GM21576 (cell line): ENCODE measurements around the gene COL1A1.

Experiments
- ATAC-seq: cut with Tn5 transposase; IDR thresholded peaks from one replicate; pipeline ENCODE4 v1.9.1; 2021; ENCODE audit warnings: mild to moderate bottlenecking, moderate library complexity; ENCODE audit not compliant: unreplicated experiment

Gene COL1A1

GRCh38 chr17:50173335-50173941 is 28.0 kb downstream of the COL1A1 start:
- no peak for ATAC-seq

- no peak for ATAC-seq
Measured at GRCh38 chr17:50172936-50173334, 28.5 kb downstream of the COL1A1 start.

- ATAC-seq: no peak
Measured at GRCh38 chr17:50172130-50172529, 29.3 kb downstream of the COL1A1 start.

- no peak for ATAC-seq
Measured at GRCh38 chr17:50171371-50172071, 29.9 kb downstream of the COL1A1 start.

- peak; percentile 54 for ATAC-seq
Measured at GRCh38 chr17:50170662-50171370, 30.6 kb downstream of the COL1A1 start.

- no peak for ATAC-seq
Measured at GRCh38 chr17:50169881-50170459, 31.5 kb downstream of the COL1A1 start.

- no peak for ATAC-seq
Measured at GRCh38 chr17:50169121-50169764, 32.2 kb downstream of the COL1A1 start.

GRCh38 chr17:50168319-50168718 is 33.1 kb downstream of the COL1A1 start:
- no peak for ATAC-seq

- no peak for ATAC-seq
Measured at GRCh38 chr17:50167371-50167770, 34.1 kb downstream of the COL1A1 start.

- no peak for ATAC-seq
Measured at GRCh38 chr17:50166518-50167181, 34.8 kb downstream of the COL1A1 start.

- no peak for ATAC-seq
Measured at GRCh38 chr17:50165867-50166517, 35.4 kb downstream of the COL1A1 start, which contains the start of gene SGCA. TSS of gene SGCA (plus strand) at chr17:50166005. CDS start at chr17:50166041, 36 bp downstream.

GRCh38 chr17:50165466-50165865 is 36.0 kb downstream of the COL1A1 start:
- ATAC-seq: no peak

- no peak for ATAC-seq
Measured at GRCh38 chr17:50165066-50165465, 36.4 kb downstream of the COL1A1 start.

GRCh38 chr17:50164697-50164988 is 36.8 kb downstream of the COL1A1 start:
- no peak for ATAC-seq

GRCh38 chr17:50163843-50164696 is 37.4 kb downstream of the COL1A1 start:
- ATAC-seq: no peak

- ATAC-seq: no peak
Measured at GRCh38 chr17:50162466-50163254, 38.8 kb downstream of the COL1A1 start.

GRCh38 chr17:50161911-50162288 is 39.5 kb downstream of the COL1A1 start:
- ATAC-seq: no peak

GRCh38 chr17:50161023-50161910 is 40.2 kb downstream of the COL1A1 start:
- peak; percentile 76 for ATAC-seq
